Left ventricle myocardium inferior (tissue), 1 donor: Measurements from ENCODE around the gene TVP23B. TPM values are rescaled to one million over a fixed set of nuclear protein-coding genes. Genes with fewer than 3 reads are reported as not detected.
"Not testable (repeated sequence)": the region's sequence is repeated elsewhere in the genome, so short reads cannot be mapped to it uniquely, and the experiment has no call there.

ENCODE experiments used
- DNase-seq: peaks from one replicate; pipeline ENCODE4 v3.0.0-alpha.2; 2020
- H3K27ac ChIP-seq: fragments of 200-600 bp; replicated peaks from 2 replicates; pipeline ENCODE4 v1.8.0; 2021
- H3K27me3 ChIP-seq: fragments of 200-600 bp; 2 replicates; pipeline ENCODE4 v1.8.0; 2021; ENCODE audit warnings: low read depth
- H3K36me3 ChIP-seq: fragments of 200-600 bp; 2 replicates; pipeline ENCODE4 v1.8.0; 2021
- H3K4me1 ChIP-seq: fragments of 200-600 bp; 2 replicates; pipeline ENCODE4 v1.8.0; 2021
- H3K4me3 ChIP-seq: fragments of 200-600 bp; 2 replicates; pipeline ENCODE4 v1.8.0; 2021; ENCODE audit warnings: mild to moderate bottlenecking, moderate library complexity
- H3K9me3 ChIP-seq: fragments of 200-600 bp; replicated peaks from 2 replicates; pipeline ENCODE4 v1.8.0; 2021
- intact Hi-C: fragments of 100-400 bp; cut with micrococcal nuclease; formaldehyde crosslinking; loops from one replicate; pipeline ENCODE4 v1.11.0; 2022
- long read RNA-seq: library from polyadenylated mRNA; unstranded; transcript quantifications from one replicate; pipeline ENCODE4 v2.0.0, GENCODE V29; 2021
- total RNA-seq: library from RNA; stranded (reverse); fragmentation: NEBNext Ultra II Directional; extraction: Animal tissue kit (Norgen Biotek cat#: 25700); gene quantifications from one replicate; pipeline ENCODE4 v1.2.1, GENCODE V29; 2021
- donor health status: DM: no; HTN: yes; CAD: no; lungs with severe emphysema.

The TVP23B gene
- total RNA-seq: 24.7 TPM
- long read RNA-seq, transcript TVP23B-201 (7 exons, 2,064 nt): major isoform, 35 of 40 reads
- long read RNA-seq, partial matches to known transcripts: 3 of 40 reads
- long read RNA-seq, other reads (novel, unspliced or antisense): 2 of 40 reads

DNA sequence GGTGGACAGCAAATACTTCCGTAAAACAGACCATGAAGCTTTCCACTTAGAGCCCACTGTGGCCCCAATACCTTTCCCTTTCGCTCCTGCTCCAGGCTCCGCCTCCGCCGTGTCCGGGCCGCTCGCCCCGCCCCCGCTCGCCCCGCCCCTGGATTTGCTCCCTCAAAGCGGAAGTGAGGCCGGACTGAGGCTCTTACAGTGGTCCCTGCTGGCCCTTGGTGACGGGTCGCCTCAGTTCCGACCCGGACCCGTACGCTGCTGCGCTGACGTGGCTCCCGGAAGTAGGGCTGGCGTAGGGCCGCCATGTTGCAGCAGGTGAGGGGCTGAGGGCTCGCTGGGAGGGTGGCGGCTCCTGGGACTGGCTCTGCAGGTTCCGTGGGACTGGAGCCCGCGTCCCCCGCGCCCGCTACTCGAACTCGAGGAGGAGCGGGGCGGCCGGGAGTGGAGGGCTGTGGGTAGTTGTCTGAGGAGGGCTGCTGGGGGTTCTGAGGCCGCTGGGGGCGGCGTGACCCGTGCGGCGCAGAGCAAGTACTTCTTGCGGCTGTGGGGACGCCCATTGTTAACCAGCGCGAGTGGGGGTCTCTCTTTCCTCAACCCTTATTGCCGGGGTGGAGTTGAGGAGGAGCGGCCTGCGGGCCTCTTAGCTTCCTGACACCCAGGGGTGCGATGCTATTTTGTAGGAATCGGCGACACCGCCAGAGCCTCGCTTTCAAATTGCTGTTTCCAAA is at the start of gene TVP23B:
TSS of gene TVP23B (plus strand) at position 193 of the 728 bp plus-strand sequence. CDS start at position 304, 111 bp downstream.
- Histone ChIP-seq H3K27ac (peak within 1 kb of the TSS; percentile 77), H3K4me3 (peak within 1 kb of the TSS; percentile 77)
- H3K27me3 ChIP-seq, H3K36me3 ChIP-seq, H3K4me1 ChIP-seq, H3K9me3 ChIP-seq, intact Hi-C loops: not testable (repeated sequence)
- DNase-seq: peak; percentile 97

DNA sequence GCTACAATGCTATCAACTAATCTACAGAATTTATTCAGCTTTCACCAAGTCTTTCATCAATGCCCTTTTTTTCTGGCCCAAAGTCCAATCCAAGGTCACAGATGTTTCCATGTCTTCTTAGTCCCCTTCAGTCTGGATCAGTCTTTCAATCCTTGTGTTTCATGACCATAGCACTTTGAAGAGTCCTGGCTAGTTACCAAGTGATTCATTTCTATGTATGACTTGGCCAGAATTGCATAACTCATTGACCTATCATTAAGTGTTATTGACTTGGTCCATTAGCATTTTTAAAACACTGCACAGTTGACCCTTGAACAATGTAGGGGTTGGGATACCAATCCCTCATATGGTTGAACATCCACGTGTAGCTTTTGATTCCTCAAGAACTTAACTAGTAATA is 48.5 kb upstream of the TVP23B start:
- H3K4me1 ChIP-seq, H3K36me3 ChIP-seq, H3K4me3 ChIP-seq, DNase-seq, H3K9me3 ChIP-seq, H3K27ac ChIP-seq, H3K27me3 ChIP-seq, intact Hi-C loops: not testable (repeated sequence)

DNA sequence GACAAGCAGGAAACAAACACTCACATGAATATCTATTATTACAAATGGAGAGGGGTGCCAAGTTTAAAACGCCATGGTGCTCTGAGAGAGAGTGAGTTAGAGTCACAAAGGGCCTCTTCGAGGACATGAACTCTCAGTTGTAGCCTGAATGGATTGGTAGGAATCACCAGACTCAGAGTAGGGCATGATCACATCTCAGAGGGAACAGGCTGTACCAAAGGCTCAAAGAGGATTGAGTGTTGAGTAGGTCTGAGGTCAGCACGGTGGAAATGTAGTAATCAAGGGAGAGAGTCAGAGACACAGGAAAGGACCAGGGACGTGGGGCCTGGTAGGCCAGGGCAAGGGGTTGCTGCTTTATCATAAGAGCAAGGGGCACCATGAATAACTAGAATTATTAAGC is 47.6 kb upstream of the TVP23B start:
- H3K36me3 ChIP-seq, DNase-seq, H3K9me3 ChIP-seq, H3K27me3 ChIP-seq, H3K4me3 ChIP-seq, intact Hi-C loops, H3K4me1 ChIP-seq: not testable (repeated sequence)
- peak overlapping the region; percentile 63 for H3K27ac ChIP-seq

DNA sequence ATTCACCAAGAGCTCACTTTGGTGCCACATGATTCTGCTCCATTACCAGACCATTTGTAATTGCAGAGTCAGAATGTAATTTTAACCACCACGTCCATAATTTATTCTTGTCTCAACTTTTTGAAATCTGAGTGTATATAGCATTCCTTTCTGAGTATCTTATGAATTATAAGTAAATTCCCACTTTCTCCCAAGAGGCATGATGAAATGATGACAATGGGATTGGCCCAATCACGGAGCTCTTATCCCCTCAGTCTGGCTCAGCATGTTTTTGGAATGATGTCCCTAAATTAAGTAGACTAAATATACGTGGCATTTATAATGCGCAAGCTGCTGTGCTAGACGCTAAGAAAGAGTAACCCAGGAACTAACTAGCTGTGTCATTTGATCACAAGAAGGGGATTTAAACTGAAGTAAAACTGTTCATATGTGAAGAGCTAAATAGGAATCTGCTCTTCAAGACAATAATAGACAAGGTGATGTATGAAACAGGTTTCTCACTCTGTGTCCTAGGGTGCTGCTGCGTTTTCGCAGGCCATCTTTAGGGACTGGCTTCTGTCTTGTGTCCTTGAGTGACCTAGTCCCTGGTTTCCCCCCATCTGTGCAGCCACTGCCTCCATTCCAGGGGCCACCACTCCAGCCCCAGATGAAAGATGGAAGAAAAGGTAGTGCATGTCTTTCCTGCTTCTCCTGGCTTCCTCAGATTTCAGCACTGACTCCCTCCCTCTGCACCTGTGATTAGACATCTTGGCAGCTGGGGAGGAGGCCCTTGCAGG is 41.2 kb upstream of the TVP23B start:
- H3K4me1 ChIP-seq, H3K4me3 ChIP-seq, DNase-seq, H3K9me3 ChIP-seq, H3K36me3 ChIP-seq, intact Hi-C loops, H3K27me3 ChIP-seq, H3K27ac ChIP-seq: not testable (repeated sequence)

GRCh38 chr17:18741228-18741627 is 39.8 kb upstream of the TVP23B start:
- H3K36me3 ChIP-seq, H3K27me3 ChIP-seq, H3K4me1 ChIP-seq, DNase-seq, H3K9me3 ChIP-seq, intact Hi-C loops, H3K27ac ChIP-seq, H3K4me3 ChIP-seq: not testable (repeated sequence)

GRCh38 chr17:18743699-18744421 is 37.1 kb upstream of the TVP23B start, which contains the start of gene FBXW10:
Gene FBXW10 (plus strand): TSS chr17:18744054. CDS start chr17:18744245, 191 bp downstream.
- H3K4me3 ChIP-seq, H3K27me3 ChIP-seq, H3K36me3 ChIP-seq, DNase-seq, H3K4me1 ChIP-seq, H3K27ac ChIP-seq, H3K9me3 ChIP-seq, intact Hi-C loops: not testable (repeated sequence)

DNA sequence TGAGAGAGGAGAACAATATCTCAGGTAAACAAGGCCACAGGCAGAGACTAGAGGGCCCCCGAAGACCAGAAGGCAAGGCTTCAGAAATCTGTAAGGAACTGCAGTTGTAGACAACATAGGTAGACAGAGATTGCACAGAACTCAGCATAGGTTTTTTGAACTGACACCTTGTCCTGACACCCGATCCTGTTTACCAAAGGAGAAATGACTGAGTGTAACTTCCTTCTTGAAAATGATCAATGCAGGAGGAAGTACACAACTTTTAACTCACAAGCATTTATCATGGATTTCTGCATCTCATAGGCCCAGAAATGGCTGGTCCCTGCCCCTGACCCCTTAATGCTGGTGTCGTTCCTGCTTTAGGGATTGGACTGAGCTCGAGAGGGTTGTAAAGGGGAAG is 36.3 kb upstream of the TVP23B start:
- H3K36me3 ChIP-seq, intact Hi-C loops, H3K27me3 ChIP-seq, H3K4me1 ChIP-seq, H3K4me3 ChIP-seq, H3K9me3 ChIP-seq, DNase-seq, H3K27ac ChIP-seq: not testable (repeated sequence)

DNA sequence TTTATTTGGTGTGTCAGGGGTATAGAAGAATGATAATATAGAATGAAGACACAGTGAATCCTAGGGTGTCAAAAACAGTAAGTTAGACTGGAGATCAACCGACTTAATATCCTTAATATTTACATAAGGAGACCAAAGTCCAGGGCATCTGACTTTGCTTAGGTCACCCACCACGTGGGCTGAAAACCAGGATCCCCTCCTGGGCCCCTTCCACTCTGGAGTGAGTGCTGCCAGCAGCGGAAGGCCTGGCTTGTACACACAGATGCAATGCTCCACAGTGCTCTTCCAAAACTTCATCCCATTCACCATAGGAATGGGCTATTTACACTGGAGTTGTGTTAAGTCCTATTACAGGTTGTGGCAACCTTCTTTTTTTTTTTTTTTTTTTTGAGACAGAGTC is 34.4 kb upstream of the TVP23B start:
- H3K27me3 ChIP-seq, intact Hi-C loops, H3K27ac ChIP-seq, H3K4me3 ChIP-seq, H3K36me3 ChIP-seq, H3K4me1 ChIP-seq, DNase-seq, H3K9me3 ChIP-seq: not testable (repeated sequence)

DNA sequence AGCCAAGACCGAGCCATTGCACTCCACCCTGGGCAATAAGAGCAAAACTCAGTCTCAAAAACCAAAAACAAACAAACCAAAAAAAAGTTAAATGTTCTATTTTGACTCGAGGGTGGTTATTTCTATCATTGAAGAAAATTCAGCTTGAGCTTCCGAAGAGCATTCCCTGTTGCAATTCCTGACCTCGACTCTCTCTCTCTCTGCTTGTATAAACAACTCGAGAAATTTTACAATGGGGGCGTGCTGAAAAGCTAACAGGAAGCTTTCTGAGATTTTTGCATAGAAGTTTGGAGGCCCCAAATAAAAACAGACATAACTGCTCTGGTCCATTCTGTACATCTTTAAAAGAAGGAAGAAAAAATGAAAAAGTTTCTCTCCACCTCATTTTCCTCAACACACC is 33.5 kb upstream of the TVP23B start:
- H3K9me3 ChIP-seq, H3K27ac ChIP-seq: not testable (repeated sequence)

DNA sequence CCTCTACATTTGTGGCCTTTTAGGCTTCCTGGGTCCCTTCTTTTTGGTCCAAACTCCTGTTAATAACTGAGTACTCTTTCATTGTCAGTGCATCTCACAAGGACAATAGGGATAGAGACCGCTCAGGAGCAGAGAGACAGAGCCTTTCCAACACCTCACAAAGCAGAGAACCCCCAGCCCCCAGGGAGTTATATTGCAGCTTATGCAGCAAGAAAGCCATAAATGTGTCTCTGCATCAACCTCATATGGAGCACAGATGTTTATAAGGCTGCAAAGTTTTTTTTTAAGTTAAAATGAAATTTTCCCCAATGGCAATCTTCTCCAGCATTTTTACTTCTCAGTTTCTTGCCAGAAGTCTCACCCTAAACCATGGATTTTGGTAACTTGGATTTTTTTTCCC is 30.7 kb upstream of the TVP23B start:
- intact Hi-C loops, H3K4me1 ChIP-seq: not testable (repeated sequence)

More for the DNA sequence above, 33.5 kb upstream of the TVP23B start:
- DNase-seq, H3K36me3 ChIP-seq, intact Hi-C loops, H3K27me3 ChIP-seq, H3K4me3 ChIP-seq, H3K4me1 ChIP-seq: not testable (repeated sequence)

More for the DNA sequence above, 30.7 kb upstream of the TVP23B start:
- H3K36me3 ChIP-seq, H3K4me3 ChIP-seq, DNase-seq, H3K27ac ChIP-seq, H3K9me3 ChIP-seq, H3K27me3 ChIP-seq: not testable (repeated sequence)
